A673 (cell line): ENCODE results near the gene AK3. TPM values are rescaled to one million over a fixed set of nuclear protein-coding genes. Genes with fewer than 3 reads are reported as not detected.

Source experiments
- BruUV-seq: library from RNA; stranded (reverse); fragments of 400-500 nt; replicated peaks from 2 replicates; lab custom pipeline; 2021; lab: Mats Ljungman, UMichigan
- CTCF ChIA-PET: fragments of 300-600 bp; sonication (Branson Sonifier 250); formaldehyde crosslinking; loops from one replicate; lab custom pipeline; 2022; ENCODE audit warnings: antibody characterized with exemption; lab: Charles Lee
- POLR2A ChIA-PET: fragments of 300-600 bp; sonication (Branson Sonifier 250); formaldehyde crosslinking; loops from one replicate; lab custom pipeline; 2022; ENCODE audit warnings: antibody characterized with exemption; ENCODE audit not compliant: low non-redundant PET; lab: Charles Lee
- DNase-seq: peaks from one replicate; pipeline ENCODE4 v3.0.0-alpha.2; 2015; ENCODE audit warnings: low spot score
- H3K27ac ChIP-seq: fragments of 200-600 bp; sonication (generic); 2 replicates; pipeline ENCODE4 v1.5.1; 2016; ENCODE audit warnings: mixed run types, low read depth, mild to moderate bottlenecking, mixed read lengths, antibody characterized with exemption, low read length; ENCODE audit not compliant: poor library complexity, severe bottlenecking
- H3K27me3 ChIP-seq: fragments of 200-600 bp; sonication (generic); replicated peaks from 2 replicates; pipeline ENCODE4 v1.6.1; 2017; ENCODE audit warnings: mixed run types, low read depth, mild to moderate bottlenecking, mixed read lengths, antibody characterized with exemption, low read length; ENCODE audit not compliant: insufficient read depth, poor library complexity
- H3K36me3 ChIP-seq: fragments of 200-600 bp; sonication (generic); 2 replicates; pipeline ENCODE4 v1.6.1; 2016; ENCODE audit warnings: mixed run types, mild to moderate bottlenecking, mixed read lengths, antibody characterized with exemption, low read length; ENCODE audit not compliant: insufficient read depth, poor library complexity, severe bottlenecking
- H3K4me1 ChIP-seq: fragments of 200-600 bp; sonication (generic); 2 replicates; pipeline ENCODE4 v1.6.1; 2017; ENCODE audit warnings: mixed run types, mild to moderate bottlenecking, mixed read lengths, antibody characterized with exemption, low read length; ENCODE audit not compliant: insufficient read depth, poor library complexity, severe bottlenecking
- H3K4me3 ChIP-seq: fragments of 200-600 bp; sonication (generic); 2 replicates; pipeline ENCODE4 v1.5.1; 2016; ENCODE audit warnings: low read depth, mixed run types, mild to moderate bottlenecking, mixed read lengths, low read length; ENCODE audit not compliant: poor library complexity, severe bottlenecking
- H3K9me3 ChIP-seq: fragments of 200-600 bp; sonication (generic); 2 replicates; pipeline ENCODE4 v1.6.1; 2016; ENCODE audit warnings: mixed run types, low read depth, mild to moderate bottlenecking, mixed read lengths, antibody characterized with exemption, low read length; ENCODE audit not compliant: poor library complexity, severe bottlenecking
- CTCF ChIP-seq: fragments of 300-800, 200-600 bp; sonication (generic); conservative IDR thresholded peaks from 2 replicates; pipeline ENCODE4 v1.5.1; 2017; ENCODE audit warnings: low read depth, mild to moderate bottlenecking, antibody characterized with exemption, low read length, moderate library complexity, mixed read lengths
- EZH2 ChIP-seq: fragments of 200-600 bp; sonication (generic); IDR thresholded peaks from 2 replicates; pipeline ENCODE4 v1.6.1; 2017; ENCODE audit warnings: borderline replicate concordance, low read depth, mild to moderate bottlenecking, mixed read lengths, antibody characterized with exemption, low read length; ENCODE audit not compliant: poor library complexity, severe bottlenecking
- intact Hi-C: fragments of 100-400 bp; cut with micrococcal nuclease; formaldehyde crosslinking; loops from one replicate; pipeline ENCODE4 v1.10.0; 2022; ENCODE audit not compliant: unreplicated experiment
- total RNA-seq: library from RNA; stranded (reverse); gene quantifications from 2 replicates; pipeline ENCODE4 v1.2.3, GENCODE V29; 2021

Gene AK3
- total RNA-seq, 1 experiment from 2014 or later, result 93.1 TPM

- Histone ChIP-seq H3K4me3 (no peak overlapping the region), H3K27me3 (no peaks in the 10 kb centered on the region), H3K27ac (no peak overlapping the region), H3K36me3 (no peaks in the 10 kb centered on the region), H3K9me3 (no peaks in the 10 kb centered on the region), H3K4me1 (peaks cover 14% of the 10 kb centered on the region)
- POLR2A ChIA-PET, result no interaction called here
- no TSS peak for BruUV-seq
- DNase-seq, result no peak
- CTCF ChIA-PET, result no interaction called here
- TF ChIP-seq EZH2 (no peak), CTCF (no peak)
- intact Hi-C loops, result no loop called here
Observed at GRCh38 chr9:4670591-4670990, 70.4 kb downstream of the AK3 start.

GRCh38 chr9:4669890-4670289, 71.1 kb downstream of the AK3 start:
- no TSS peak for BruUV-seq
- Histone ChIP-seq H3K4me1 (peaks cover 14% of the 10 kb centered on the region), H3K9me3 (no peaks in the 10 kb centered on the region), H3K4me3 (no peak overlapping the region), H3K27ac (no peak overlapping the region), H3K36me3 (no peaks in the 10 kb centered on the region), H3K27me3 (no peaks in the 10 kb centered on the region)
- POLR2A ChIA-PET, result no interaction called here
- intact Hi-C loops, result no loop called here
- no peak for DNase-seq
- CTCF ChIA-PET, result no interaction called here
- TF ChIP-seq CTCF (no peak), EZH2 (no peak)

GRCh38 chr9:4668604-4669003, 72.4 kb downstream of the AK3 start:
- Histone ChIP-seq H3K4me1 (peaks cover 14% of the 10 kb centered on the region), H3K27me3 (no peaks in the 10 kb centered on the region), H3K9me3 (no peaks in the 10 kb centered on the region), H3K4me3 (no peak overlapping the region), H3K27ac (no peak overlapping the region), H3K36me3 (peaks cover 12% of the 10 kb centered on the region)
- intact Hi-C loops, result no loop called here
- POLR2A ChIA-PET, result no interaction called here
- CTCF ChIA-PET, result no interaction called here
- BruUV-seq, result no TSS peak
- no peak for DNase-seq
- TF ChIP-seq EZH2, result no peak
- TF ChIP-seq CTCF, result no peak
